Stimulated activated CD8-positive, alpha-beta memory T cell treated with anti-CD3 and anti-CD28 coated beads, Interleukin-12 subunit alpha, Interleukin-12 subunit beta, amount 100 ng/mL, for 24 hours (primary cell): ENCODE measurements around the gene C16orf74.
A peak's percentile ranks its signal among the peaks of the same experiment; 100 is the strongest.

Experiments
- DNase-seq: peaks from one replicate; pipeline ENCODE4 v3.0.0-alpha.2; 2020; ENCODE audit errors: extremely low read depth

C16orf74 gene

GRCh38 chr16:85673529-85674417 lies 77.1 kb downstream of the C16orf74 start:
- no peak for DNase-seq

- DNase-seq: no peak
Observed at GRCh38 chr16:85670840-85671239, 80.1 kb downstream of the C16orf74 start.

GRCh38 chr16:85668676-85669424 lies 82.0 kb downstream of the C16orf74 start:
- DNase-seq: no peak

GRCh38 chr16:85667841-85668413 lies 83.0 kb downstream of the C16orf74 start:
- DNase-seq: no peak

- DNase-seq: no peak
Observed at GRCh38 chr16:85667261-85667660, 83.6 kb downstream of the C16orf74 start.

- no peak for DNase-seq
Observed at GRCh38 chr16:85665929-85666328, 85.0 kb downstream of the C16orf74 start.

- DNase-seq: no peak
Observed at GRCh38 chr16:85665373-85665740, 85.5 kb downstream of the C16orf74 start.

GRCh38 chr16:85664580-85665372 lies 86.1 kb downstream of the C16orf74 start:
- no peak for DNase-seq

GRCh38 chr16:85663891-85664321 lies 87.0 kb downstream of the C16orf74 start:
- no peak for DNase-seq

- DNase-seq: no peak
Observed at GRCh38 chr16:85662976-85663830, 87.7 kb downstream of the C16orf74 start.

GRCh38 chr16:85662482-85662812 lies 88.4 kb downstream of the C16orf74 start:
- no peak for DNase-seq

GRCh38 chr16:85661740-85662481 lies 89.0 kb downstream of the C16orf74 start:
- no peak for DNase-seq

- DNase-seq: no peak
Observed at GRCh38 chr16:85660843-85661739, 89.8 kb downstream of the C16orf74 start.

- peak; percentile 25 for DNase-seq
Observed at GRCh38 chr16:85659805-85660511, 90.9 kb downstream of the C16orf74 start.

- DNase-seq: no peak
Observed at GRCh38 chr16:85659336-85659735, 91.6 kb downstream of the C16orf74 start.

- no peak for DNase-seq
Observed at GRCh38 chr16:85658504-85659326, 92.2 kb downstream of the C16orf74 start.

- DNase-seq: no peak
Observed at GRCh38 chr16:85657996-85658395, 92.9 kb downstream of the C16orf74 start.
